HTERT RPE-1 (cell line): ENCODE data around the gene KCNE3.

Experiments used
- in situ Hi-C: fragments of 300-500 bp; cut with MboI; formaldehyde crosslinking; loops from 4 replicates; pipeline ENCODE4 v1.14.3; 2020; ENCODE audit warnings: low sequenced_read_pairs

Gene KCNE3

GRCh38 chr11:74466916-74467885 lies at the start of gene KCNE3:
Gene KCNE3 (minus strand): TSS chr11:74467549. CDS start chr11:74457563, 9,986 bp downstream.
- in situ Hi-C loops: no loop called here

GRCh38 chr11:74507582-74507981 lies 40.2 kb upstream of the KCNE3 start:
- in situ Hi-C loops: no loop called here

- in situ Hi-C loops: no loop called here
These were observed 39.5 kb upstream of the KCNE3 start for GRCh38 chr11:74506823-74507222.

GRCh38 chr11:74505911-74506310 lies 38.6 kb upstream of the KCNE3 start:
- in situ Hi-C loops: no loop called here

- in situ Hi-C loops: no loop called here
These were observed 36.8 kb upstream of the KCNE3 start for GRCh38 chr11:74504100-74504691.

GRCh38 chr11:74494916-74495315 lies 27.6 kb upstream of the KCNE3 start:
- in situ Hi-C loops: no loop called here

GRCh38 chr11:74493791-74494630 lies 26.7 kb upstream of the KCNE3 start:
- in situ Hi-C loops: no loop called here

GRCh38 chr11:74492974-74493790 lies 25.8 kb upstream of the KCNE3 start, which contains the start of gene LIPT2:
Gene LIPT2 (minus strand): TSS chr11:74493724. CDS start chr11:74493703, 21 bp downstream.
- in situ Hi-C loops: no loop called here

GRCh38 chr11:74492084-74492483 lies 24.7 kb upstream of the KCNE3 start:
- in situ Hi-C loops: no loop called here

GRCh38 chr11:74490941-74491340 lies 23.6 kb upstream of the KCNE3 start:
- in situ Hi-C loops: no loop called here

GRCh38 chr11:74487875-74488274 lies 20.5 kb upstream of the KCNE3 start:
- in situ Hi-C loops: no loop called here

GRCh38 chr11:74485868-74486267 lies 18.5 kb upstream of the KCNE3 start:
- in situ Hi-C loops: no loop called here

GRCh38 chr11:74480688-74481417 lies 13.5 kb upstream of the KCNE3 start:
- in situ Hi-C loops: no loop called here

GRCh38 chr11:74479732-74480123 lies 12.4 kb upstream of the KCNE3 start:
- in situ Hi-C loops: no loop called here

GRCh38 chr11:74478877-74479731 lies 11.8 kb upstream of the KCNE3 start:
- in situ Hi-C loops: no loop called here

GRCh38 chr11:74476536-74476935 lies 9.2 kb upstream of the KCNE3 start:
- in situ Hi-C loops: no loop called here

GRCh38 chr11:74474316-74474715 lies 7.0 kb upstream of the KCNE3 start:
- in situ Hi-C loops: no loop called here

- in situ Hi-C loops: no loop called here
These were observed 6.2 kb upstream of the KCNE3 start for GRCh38 chr11:74473382-74474173.
